Caki2 (cell line): Measurements from ENCODE around the gene JMY. TPM values are rescaled to one million over a fixed set of nuclear protein-coding genes. Genes with fewer than 3 reads are reported as not detected.

Source experiments
- total RNA-seq: library from RNA; depleted of rRNA; stranded (reverse); fragments of >200 nt; shearing (Covaris generic); gene quantifications from 2 replicates; pipeline ENCODE4 v1.2.3, GENCODE V29; 2014; ENCODE audit warnings: low replicate concordance; rRNA removed

The JMY gene
- total RNA-seq, 1 experiment from 2014 or later = 6.7 TPM

Other genes starting within 250 kb of the JMY start
- 6.7 and 9.6 TPM in 2 replicates for gene DMGDH, start 166.5 kb upstream of the JMY start, total RNA-seq
- gene BHMT2, start 166.4 kb upstream of the JMY start, total RNA-seq = 49.8 and 53.9 TPM in 2 replicates
- 0.93 and 1.0 TPM in 2 replicates for gene BHMT, start 124.3 kb upstream of the JMY start, total RNA-seq